MCF 10A (cell line): ENCODE data around the gene PATJ. TPM values are rescaled to one million over a fixed set of nuclear protein-coding genes. Genes with fewer than 3 reads are reported as not detected.

Source experiments
- BruUV-seq: library from RNA; stranded (reverse); fragments of 400-500 nt; replicated peaks from 2 replicates; lab custom pipeline; 2021; lab: Mats Ljungman, UMichigan
- CTCF ChIA-PET: fragments of 300-600 bp; sonication (Branson Sonifier 250); formaldehyde crosslinking; extraction: SDS; loops from one replicate; lab custom pipeline; 2021; ENCODE audit warnings: antibody characterized with exemption, inconsistent platforms; lab: Yijun Ruan, JAX
- POLR2A ChIA-PET: fragments of 300-600, 350-650 bp; sonication (Branson Sonifier 250); formaldehyde crosslinking; extraction: SDS; loops from one replicate; lab custom pipeline; 2020; ENCODE audit warnings: antibody characterized with exemption, inconsistent platforms; lab: Yijun Ruan, JAX
- DNase-seq: peaks from one replicate; pipeline ENCODE4 v3.0.0-alpha.2; 2018; ENCODE audit not compliant: unreplicated experiment
- H3K27ac Mint-ChIP-seq: one replicate; pipeline ENCODE4 v1.8.0; 2022; ENCODE audit warnings: mild to moderate bottlenecking, low read depth, mixed read lengths; ENCODE audit not compliant: unreplicated experiment
- H3K27me3 Mint-ChIP-seq: one replicate; pipeline ENCODE4 v1.8.0; 2022; ENCODE audit warnings: mixed read lengths; ENCODE audit not compliant: insufficient read depth, unreplicated experiment
- H3K36me3 Mint-ChIP-seq: one replicate; pipeline ENCODE4 v1.8.0; 2022; ENCODE audit warnings: mild to moderate bottlenecking, moderate library complexity, mixed read lengths; ENCODE audit not compliant: insufficient read depth, unreplicated experiment
- H3K4me1 Mint-ChIP-seq: one replicate; pipeline ENCODE4 v1.8.0; 2022; ENCODE audit warnings: mixed read lengths; ENCODE audit not compliant: insufficient read depth, unreplicated experiment
- H3K4me3 Mint-ChIP-seq: one replicate; pipeline ENCODE4 v1.8.0; 2022; ENCODE audit warnings: mild to moderate bottlenecking, moderate library complexity, mixed read lengths; ENCODE audit not compliant: unreplicated experiment
- H3K9me3 Mint-ChIP-seq: one replicate; pipeline ENCODE4 v1.8.0; 2022; ENCODE audit warnings: mixed read lengths; ENCODE audit not compliant: unreplicated experiment
- intact Hi-C: fragments of 100-400 bp; cut with micrococcal nuclease; formaldehyde crosslinking; loops from 2 replicates; pipeline ENCODE4 v1.14.1; 2022
- total RNA-seq: library from RNA; stranded (reverse); gene quantifications from 2 replicates; pipeline ENCODE4 v1.2.3, GENCODE V29; 2022
- TF ChIP-seq, protein P1 (sequence below): fragments of 200-600 bp; IDR thresholded peaks from one replicate; pipeline ENCODE4 v1.8.0; 2022; ENCODE audit warnings: antibody characterized with exemption, mild to moderate bottlenecking; ENCODE audit not compliant: unreplicated experiment

Gene PATJ
- total RNA-seq, 1 experiment from 2014 or later: 28.7 TPM

DNA sequence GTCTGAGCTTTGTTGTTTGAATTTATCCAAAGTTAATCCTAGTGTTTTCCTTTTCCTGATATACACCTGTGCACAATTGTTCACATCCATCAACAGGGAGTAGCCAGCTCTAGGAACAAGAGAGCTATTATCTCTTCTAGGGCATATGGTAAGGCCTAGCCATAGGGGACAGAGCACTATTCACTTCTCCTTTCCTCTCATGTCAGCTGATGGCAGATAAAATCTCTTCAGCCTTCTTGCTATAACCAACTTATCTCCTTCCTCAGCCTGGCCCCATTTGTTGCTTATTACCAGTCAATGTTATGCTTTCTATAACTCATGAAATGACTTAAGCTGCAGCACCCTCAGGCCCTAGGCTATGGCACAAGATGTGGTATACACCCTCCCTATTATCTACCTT is 38.9 kb downstream of the PATJ start:
- no peak for DNase-seq
- H3K4me1 Mint-ChIP-seq: no peaks in the 10 kb centered on the region
- H3K27me3 Mint-ChIP-seq: no peaks in the 10 kb centered on the region
- ChIA-PET POLR2A (interaction anchor here (0.5 to 0.7 kb wide), 2 partner anchors 8 to 38 kb away, joined by 3 read pairs; no protein-coding TSS in a partner anchor), CTCF (interaction anchor here (0.6 kb wide), 1 partner anchor 52 kb away, joined by 3 read pairs; no protein-coding TSS in a partner anchor)
- TF ChIP-seq, protein P1, sequence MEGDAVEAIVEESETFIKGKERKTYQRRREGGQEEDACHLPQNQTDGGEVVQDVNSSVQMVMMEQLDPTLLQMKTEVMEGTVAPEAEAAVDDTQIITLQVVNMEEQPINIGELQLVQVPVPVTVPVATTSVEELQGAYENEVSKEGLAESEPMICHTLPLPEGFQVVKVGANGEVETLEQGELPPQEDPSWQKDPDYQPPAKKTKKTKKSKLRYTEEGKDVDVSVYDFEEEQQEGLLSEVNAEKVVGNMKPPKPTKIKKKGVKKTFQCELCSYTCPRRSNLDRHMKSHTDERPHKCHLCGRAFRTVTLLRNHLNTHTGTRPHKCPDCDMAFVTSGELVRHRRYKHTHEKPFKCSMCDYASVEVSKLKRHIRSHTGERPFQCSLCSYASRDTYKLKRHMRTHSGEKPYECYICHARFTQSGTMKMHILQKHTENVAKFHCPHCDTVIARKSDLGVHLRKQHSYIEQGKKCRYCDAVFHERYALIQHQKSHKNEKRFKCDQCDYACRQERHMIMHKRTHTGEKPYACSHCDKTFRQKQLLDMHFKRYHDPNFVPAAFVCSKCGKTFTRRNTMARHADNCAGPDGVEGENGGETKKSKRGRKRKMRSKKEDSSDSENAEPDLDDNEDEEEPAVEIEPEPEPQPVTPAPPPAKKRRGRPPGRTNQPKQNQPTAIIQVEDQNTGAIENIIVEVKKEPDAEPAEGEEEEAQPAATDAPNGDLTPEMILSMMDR: no peak
- intact Hi-C loops: no loop called here
- no peaks in the 10 kb centered on the region for H3K9me3 Mint-ChIP-seq
- H3K27ac Mint-ChIP-seq: no peak overlapping the region
- H3K4me3 Mint-ChIP-seq: no peak overlapping the region
- no TSS peak for BruUV-seq
- peaks cover 39% of the 10 kb centered on the region for H3K36me3 Mint-ChIP-seq

DNA sequence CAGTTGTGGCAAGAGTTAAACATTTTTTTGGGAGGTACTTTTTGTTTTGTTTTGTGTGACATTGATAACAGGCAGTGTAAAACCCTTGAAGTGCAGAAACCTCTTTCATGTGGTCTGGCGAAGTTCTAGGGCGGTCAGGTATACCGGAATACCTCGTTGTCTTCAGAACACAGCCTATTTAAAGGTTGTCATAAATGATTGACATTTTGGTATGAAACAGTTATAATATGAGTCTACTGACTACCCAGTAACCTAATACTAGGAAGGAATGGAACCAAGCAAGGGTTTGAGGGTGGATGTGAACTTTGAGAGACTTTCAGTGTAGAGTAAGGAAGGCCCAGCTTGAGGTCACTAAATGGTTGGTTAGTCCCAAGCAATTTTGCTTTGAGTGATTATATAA is 40.5 kb downstream of the PATJ start:
- CTCF ChIA-PET: interaction anchor here (0.7 kb wide), 2 partner anchors 20 to 358 kb away, joined by 3 to 4 read pairs; no protein-coding TSS in a partner anchor
- TF ChIP-seq, protein P1: no peak
- intact Hi-C loops: no loop called here
- no peaks in the 10 kb centered on the region for H3K9me3 Mint-ChIP-seq
- no TSS peak for BruUV-seq
- H3K27me3 Mint-ChIP-seq: no peaks in the 10 kb centered on the region
- no peak for DNase-seq
- no peaks in the 10 kb centered on the region for H3K4me1 Mint-ChIP-seq
- H3K36me3 Mint-ChIP-seq: peaks cover 39% of the 10 kb centered on the region
- no peak overlapping the region for H3K4me3 Mint-ChIP-seq
- POLR2A ChIA-PET: interaction anchor here (0.9 to 1.4 kb wide), 2 partner anchors 12 to 13 kb away, joined by 3 to 6 read pairs; no protein-coding TSS in a partner anchor
- H3K27ac Mint-ChIP-seq: no peak overlapping the region

DNA sequence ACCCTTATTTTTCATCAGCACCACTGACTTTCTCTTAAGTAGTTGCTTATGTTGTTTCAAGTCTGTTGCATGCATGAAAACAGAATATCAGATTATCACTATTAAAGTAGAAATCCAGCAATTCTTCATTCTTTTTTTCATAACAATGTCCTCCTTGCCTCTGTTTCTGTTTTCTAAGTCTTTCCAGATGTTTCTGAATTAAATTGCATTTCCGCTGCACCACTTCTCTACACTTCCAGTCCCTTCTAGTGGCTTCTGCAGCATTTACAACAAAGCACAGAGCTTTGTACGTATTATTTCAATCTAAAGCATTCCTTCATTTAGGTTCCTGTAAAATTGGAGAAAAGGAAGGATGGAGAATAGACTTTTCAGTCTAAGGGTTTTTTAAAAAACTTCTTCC is 42.4 kb downstream of the PATJ start:
- H3K27me3 Mint-ChIP-seq: no peaks in the 10 kb centered on the region
- BruUV-seq: no TSS peak
- H3K4me3 Mint-ChIP-seq: no peak overlapping the region
- TF ChIP-seq, protein P1: no peak
- ChIA-PET CTCF (interaction anchor here (0.7 kb wide), 1 partner anchor 838 kb away, joined by 3 read pairs; no protein-coding TSS in a partner anchor), POLR2A (no interaction called here)
- intact Hi-C loops: no loop called here
- H3K4me1 Mint-ChIP-seq: no peaks in the 10 kb centered on the region
- H3K9me3 Mint-ChIP-seq: no peaks in the 10 kb centered on the region
- no peak for DNase-seq
- peaks cover 49% of the 10 kb centered on the region for H3K36me3 Mint-ChIP-seq
- H3K27ac Mint-ChIP-seq: no peak overlapping the region

DNA sequence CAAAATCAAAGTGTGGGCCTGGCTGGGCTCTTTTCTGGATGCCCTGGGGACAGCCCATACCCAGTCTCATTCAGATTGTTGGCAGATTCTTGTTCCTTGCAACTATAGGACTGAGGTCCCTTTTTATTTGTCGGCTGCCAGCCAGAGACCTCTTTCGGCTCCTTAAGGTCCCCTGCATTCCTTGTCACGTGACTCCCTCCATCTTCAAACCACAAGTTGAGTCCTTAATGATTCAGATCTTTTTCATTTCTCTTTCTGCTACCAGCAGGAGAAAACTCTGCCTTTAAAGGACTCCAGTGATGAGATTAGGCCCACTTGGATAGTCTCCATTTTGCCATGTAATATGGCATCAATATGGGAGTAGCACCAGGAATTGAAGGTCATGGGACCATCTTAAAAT is 48.6 kb downstream of the PATJ start:
- intact Hi-C loops: no loop called here
- no peaks in the 10 kb centered on the region for H3K4me1 Mint-ChIP-seq

More for the DNA sequence above, 48.6 kb downstream of the PATJ start:
- Mint-ChIP-seq H3K27me3 (no peaks in the 10 kb centered on the region), H3K36me3 (peaks cover 66% of the 10 kb centered on the region), H3K4me3 (no peak overlapping the region), H3K9me3 (no peaks in the 10 kb centered on the region), H3K27ac (no peak overlapping the region)
- TF ChIP-seq, protein P1: no peak
- ChIA-PET POLR2A (interaction anchor here (1.4 kb wide), 1 partner anchor 36 kb away, joined by 4 read pairs; no protein-coding TSS in a partner anchor), CTCF (interaction anchor here (0.6 kb wide), 1 partner anchor 185 kb away, joined by 3 read pairs; no protein-coding TSS in a partner anchor)
- BruUV-seq: no TSS peak
- DNase-seq: no peak
